ENCODE data around the gene DOCK11.
"Not testable (repeated sequence)": the region's sequence is repeated elsewhere in the genome, so short reads cannot be mapped to it uniquely, and the experiment has no call there.

Gene DOCK11

DNA sequence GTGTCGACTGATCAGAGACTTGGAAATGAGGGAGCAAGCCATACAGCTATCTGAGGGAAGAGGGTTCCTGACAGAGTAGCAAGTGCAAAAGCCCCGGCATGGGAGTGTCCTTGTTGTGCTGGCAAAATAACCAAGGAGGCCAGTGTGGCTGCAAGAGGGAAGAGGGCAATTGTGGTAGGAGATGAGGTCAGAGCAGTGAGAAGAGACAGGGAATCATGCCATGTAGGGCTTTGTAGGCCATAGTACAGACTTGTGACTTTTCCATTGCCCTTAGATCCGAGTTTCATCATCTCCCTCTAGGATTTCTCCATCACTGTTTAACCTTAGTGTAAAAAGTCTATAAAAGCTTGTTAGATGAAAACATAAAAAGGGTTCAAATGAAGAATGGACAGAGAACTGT is 76.2 kb downstream of the DOCK11 start:
- in situ Hi-C loops (cut with HindIII; ENCODE audit: low pct_ligation_motif_present, low sequenced_read_pairs): no loop called here
- TF ChIP-seq, protein P1, sequence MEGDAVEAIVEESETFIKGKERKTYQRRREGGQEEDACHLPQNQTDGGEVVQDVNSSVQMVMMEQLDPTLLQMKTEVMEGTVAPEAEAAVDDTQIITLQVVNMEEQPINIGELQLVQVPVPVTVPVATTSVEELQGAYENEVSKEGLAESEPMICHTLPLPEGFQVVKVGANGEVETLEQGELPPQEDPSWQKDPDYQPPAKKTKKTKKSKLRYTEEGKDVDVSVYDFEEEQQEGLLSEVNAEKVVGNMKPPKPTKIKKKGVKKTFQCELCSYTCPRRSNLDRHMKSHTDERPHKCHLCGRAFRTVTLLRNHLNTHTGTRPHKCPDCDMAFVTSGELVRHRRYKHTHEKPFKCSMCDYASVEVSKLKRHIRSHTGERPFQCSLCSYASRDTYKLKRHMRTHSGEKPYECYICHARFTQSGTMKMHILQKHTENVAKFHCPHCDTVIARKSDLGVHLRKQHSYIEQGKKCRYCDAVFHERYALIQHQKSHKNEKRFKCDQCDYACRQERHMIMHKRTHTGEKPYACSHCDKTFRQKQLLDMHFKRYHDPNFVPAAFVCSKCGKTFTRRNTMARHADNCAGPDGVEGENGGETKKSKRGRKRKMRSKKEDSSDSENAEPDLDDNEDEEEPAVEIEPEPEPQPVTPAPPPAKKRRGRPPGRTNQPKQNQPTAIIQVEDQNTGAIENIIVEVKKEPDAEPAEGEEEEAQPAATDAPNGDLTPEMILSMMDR (IDR thresholded peaks at IDR 0.05; ENCODE audit: low read depth, low read length, missing control alignments): no peak
- Histone ChIP-seq H3K36me3 (replicated peaks) (no peaks in the 10 kb centered on the region), H3K4me3 (ENCODE audit: low read depth, low read length) (no peak overlapping the region), H3K27me3 (replicated peaks) (no peaks in the 10 kb centered on the region), H3K27ac (no peak overlapping the region)
- DNase-seq: no peak

DNA sequence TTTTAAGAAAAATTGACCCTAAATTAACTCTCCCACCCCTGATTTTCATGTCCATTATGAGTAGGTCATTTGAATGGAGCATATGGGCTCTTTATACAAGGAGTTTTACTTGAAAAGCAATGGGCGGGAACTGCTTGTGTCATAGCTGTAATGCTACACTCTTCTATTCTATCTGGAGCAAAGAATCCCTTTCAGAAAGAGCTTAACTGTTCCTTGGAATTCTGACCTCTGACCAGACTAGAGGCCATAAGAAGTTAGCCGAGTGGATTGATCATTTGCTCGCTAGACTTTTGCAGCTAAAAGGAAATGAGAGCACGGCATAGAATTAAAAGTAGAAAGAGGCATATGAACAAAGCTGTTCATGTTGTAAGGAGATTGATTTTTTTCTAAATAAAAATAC is 79.1 kb downstream of the DOCK11 start:
- TF ChIP-seq, protein P1 (IDR thresholded peaks at IDR 0.05; ENCODE audit: low read depth, low read length, missing control alignments): no peak
- Histone ChIP-seq H3K27me3 (replicated peaks) (no peaks in the 10 kb centered on the region), H3K36me3 (replicated peaks) (no peaks in the 10 kb centered on the region), H3K4me3 (ENCODE audit: low read depth, low read length) (no peak overlapping the region), H3K27ac (no peak overlapping the region)
- in situ Hi-C loops (cut with HindIII; ENCODE audit: low pct_ligation_motif_present, low sequenced_read_pairs): no loop called here
- DNase-seq: no peak

DNA sequence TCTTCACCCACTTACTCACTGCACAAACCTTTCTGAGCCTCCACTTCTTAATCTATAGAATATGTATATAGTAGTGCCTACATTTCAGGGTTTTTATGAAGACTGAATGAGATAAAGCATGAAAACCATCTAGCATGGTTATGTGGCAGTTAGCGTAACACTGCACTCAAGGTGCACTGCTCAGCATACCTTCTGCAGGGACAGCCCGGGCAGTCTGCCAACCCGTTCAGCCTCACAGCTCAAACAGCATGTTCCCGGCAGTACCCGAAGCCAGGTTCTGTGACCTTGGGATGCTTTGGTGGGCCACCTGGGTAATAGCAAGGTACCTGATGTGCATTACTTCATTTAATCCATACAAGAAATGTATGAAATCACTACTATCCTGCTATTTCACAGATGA is 81.4 kb downstream of the DOCK11 start:
- Histone ChIP-seq H3K4me3 (ENCODE audit: low read depth, low read length) (no peak overlapping the region), H3K27me3 (replicated peaks) (no peaks in the 10 kb centered on the region), H3K36me3 (replicated peaks) (no peaks in the 10 kb centered on the region), H3K27ac (no peak overlapping the region)
- TF ChIP-seq, protein P1 (IDR thresholded peaks at IDR 0.05; ENCODE audit: low read depth, low read length, missing control alignments): no peak
- in situ Hi-C loops (cut with HindIII; ENCODE audit: low pct_ligation_motif_present, low sequenced_read_pairs): no loop called here
- DNase-seq: no peak

DNA sequence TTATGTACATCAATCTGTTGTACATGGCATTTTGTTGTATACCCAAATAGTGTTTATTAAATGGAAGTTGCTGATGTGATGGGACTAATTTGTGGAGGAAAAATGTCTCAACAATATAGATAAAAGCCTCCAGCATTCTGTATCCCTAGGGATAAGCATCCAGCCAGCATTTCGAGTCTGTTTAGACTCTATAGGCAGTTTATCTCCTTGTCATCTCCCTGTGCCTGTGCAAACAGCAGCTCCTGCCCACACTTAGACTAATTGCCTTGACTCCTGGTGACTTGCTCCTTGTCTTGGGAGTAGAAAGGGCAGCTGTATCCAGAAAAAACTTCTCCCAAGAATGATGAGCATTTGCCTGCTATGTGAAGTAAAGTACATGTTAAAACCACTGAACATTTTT is 83.8 kb downstream of the DOCK11 start:
- Histone ChIP-seq H3K36me3 (replicated peaks) (no peaks in the 10 kb centered on the region), H3K27me3 (replicated peaks) (no peaks in the 10 kb centered on the region), H3K27ac (no peak overlapping the region), H3K4me3 (ENCODE audit: low read depth, low read length) (no peak overlapping the region)
- in situ Hi-C loops (cut with HindIII; ENCODE audit: low pct_ligation_motif_present, low sequenced_read_pairs): no loop called here
- no peak for DNase-seq
- TF ChIP-seq, protein P1 (IDR thresholded peaks at IDR 0.05; ENCODE audit: low read depth, low read length, missing control alignments): no peak

DNA sequence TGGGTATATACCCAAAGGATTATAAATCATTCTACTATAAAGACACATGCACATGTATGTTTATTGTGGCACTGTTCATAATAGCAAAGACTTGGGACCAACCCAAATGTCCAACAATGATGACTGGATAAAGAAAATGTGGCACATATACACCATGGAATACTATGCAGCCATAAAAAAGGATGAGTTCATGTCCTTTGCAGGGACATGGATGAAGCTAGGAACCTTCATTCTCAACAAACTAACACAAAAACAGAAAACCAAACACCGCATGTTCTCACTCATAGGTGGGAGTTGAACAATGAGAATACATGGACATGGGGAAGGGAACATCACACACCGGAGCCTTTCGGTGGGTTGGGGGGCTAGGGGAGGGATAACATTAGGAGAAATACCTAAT is 87.3 kb downstream of the DOCK11 start:
- H3K27ac ChIP-seq; in situ Hi-C loops (cut with HindIII; ENCODE audit: low pct_ligation_motif_present, low sequenced_read_pairs); H3K27me3 ChIP-seq (replicated peaks); H3K36me3 ChIP-seq (replicated peaks); H3K4me3 ChIP-seq (ENCODE audit: low read depth, low read length); DNase-seq: not testable (repeated sequence)

DNA sequence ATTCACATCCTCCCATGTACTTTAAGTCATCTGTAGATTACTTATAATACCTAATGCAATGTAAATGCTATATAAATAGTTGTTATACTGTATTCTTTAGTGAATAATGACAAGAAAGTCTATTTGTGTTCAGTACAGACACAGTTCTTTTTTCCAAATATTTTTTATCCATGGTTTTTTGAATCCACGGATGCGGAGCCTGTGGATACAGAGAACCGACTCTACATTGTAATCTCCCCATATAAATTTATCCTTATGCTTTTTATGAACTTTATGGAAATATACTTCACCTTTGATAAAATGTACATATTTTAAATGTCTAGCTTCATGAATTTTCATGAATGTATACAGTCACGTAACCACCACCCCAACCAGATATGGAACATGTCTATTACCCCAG is 88.2 kb downstream of the DOCK11 start:
- Histone ChIP-seq H3K36me3 (replicated peaks) (no peaks in the 10 kb centered on the region), H3K27me3 (replicated peaks) (no peaks in the 10 kb centered on the region), H3K27ac (no peak overlapping the region), H3K4me3 (ENCODE audit: low read depth, low read length) (no peak overlapping the region)
- TF ChIP-seq, protein P1 (IDR thresholded peaks at IDR 0.05; ENCODE audit: low read depth, low read length, missing control alignments): no peak
- no peak for DNase-seq
- in situ Hi-C loops (cut with HindIII; ENCODE audit: low pct_ligation_motif_present, low sequenced_read_pairs): no loop called here

Measured in brain microvascular endothelial cell (primary cell).